Stimulated activated CD4-positive, alpha-beta T cell treated with anti-CD3 and anti-CD28 coated beads, Interleukin-4, amount 100 ng/mL, for 4 hours (primary cell): Measurements from ENCODE around the gene CERS6.

ENCODE experiments used
- DNase-seq, 2 experiments: peaks; one replicate each; pipeline ENCODE4 v3.0.0-alpha.2; 2020

The CERS6 gene

GRCh38 chr2:168536925-168537466 is 80.9 kb downstream of the CERS6 start:
- no peak for DNase-seq

- no peak for DNase-seq
Measured at GRCh38 chr2:168538133-168538532, 82.1 kb downstream of the CERS6 start.

- no peak for DNase-seq
Measured at GRCh38 chr2:168538534-168538933, 82.5 kb downstream of the CERS6 start.

GRCh38 chr2:168539945-168540344 is 83.9 kb downstream of the CERS6 start:
- DNase-seq, result no peak

GRCh38 chr2:168541858-168542257 is 85.8 kb downstream of the CERS6 start:
- no peak for DNase-seq

- no peak for DNase-seq
Measured at GRCh38 chr2:168543037-168543436, 87.0 kb downstream of the CERS6 start.

- DNase-seq, result no peak
Measured at GRCh38 chr2:168543935-168544334, 87.9 kb downstream of the CERS6 start.

GRCh38 chr2:168545439-168546082 is 89.5 kb downstream of the CERS6 start:
- no peak for DNase-seq

GRCh38 chr2:168550670-168551069 is 94.6 kb downstream of the CERS6 start:
- no peak for DNase-seq

- DNase-seq, result no peak
Measured at GRCh38 chr2:168552450-168552856, 96.4 kb downstream of the CERS6 start.

GRCh38 chr2:168555283-168555682 is 99.2 kb downstream of the CERS6 start:
- DNase-seq, result no peak

- no peak for DNase-seq
Measured at GRCh38 chr2:168559187-168559586, 103.1 kb downstream of the CERS6 start.

- DNase-seq, result no peak
Measured at GRCh38 chr2:168560817-168561499, 104.9 kb downstream of the CERS6 start.

- no peak for DNase-seq
Measured at GRCh38 chr2:168561991-168562390, 105.9 kb downstream of the CERS6 start.

- DNase-seq, result no peak
Measured at GRCh38 chr2:168562971-168563370, 106.9 kb downstream of the CERS6 start.

- DNase-seq, result no peak
Measured at GRCh38 chr2:168564641-168565040, 108.6 kb downstream of the CERS6 start.

- peak in 1 of 2 experiments; percentile 32 for DNase-seq
Measured at GRCh38 chr2:168565112-168565511, 109.0 kb downstream of the CERS6 start.

- no peak for DNase-seq
Measured at GRCh38 chr2:168565512-168565911, 109.4 kb downstream of the CERS6 start.

- DNase-seq, result no peak
Measured at GRCh38 chr2:168566974-168567665, 111.0 kb downstream of the CERS6 start.

GRCh38 chr2:168567836-168568235 is 111.8 kb downstream of the CERS6 start:
- no peak for DNase-seq

GRCh38 chr2:168568476-168569267 is 112.6 kb downstream of the CERS6 start:
- DNase-seq, result no peak

- DNase-seq, result no peak
Measured at GRCh38 chr2:168571061-168571460, 115.0 kb downstream of the CERS6 start.
